Mesenchymal stem cell (in vitro differentiated cells and primary cell): Measurements from ENCODE around the gene APP.

Experiments used
- DNase-seq: peaks from one replicate; pipeline ENCODE4 v3.0.0-alpha.2; 2013
- H2AFZ ChIP-seq: one replicate; pipeline ENCODE4 v1.6.1; 2013; ENCODE audit warnings: low read depth, mild to moderate bottlenecking, control low read depth, inconsistent platforms, low read length, moderate library complexity
- H2AK5ac ChIP-seq: 2 replicates; pipeline ENCODE4 v1.6.1; 2013; ENCODE audit warnings: low read length, moderate library complexity, mild to moderate bottlenecking, inconsistent platforms; ENCODE audit not compliant: severe bottlenecking
- H2BK120ac ChIP-seq: one replicate; pipeline ENCODE4 v1.6.1; 2013; ENCODE audit warnings: low read depth, mild to moderate bottlenecking, inconsistent platforms, low read length, moderate library complexity
- H2BK12ac ChIP-seq, 2 experiments: one replicate each; pipeline ENCODE4 v1.6.1; 2013; ENCODE audit warnings: inconsistent platforms in 2 of 2, low read length in 2 of 2, mild to moderate bottlenecking in 2 of 2, moderate library complexity in 2 of 2, control low read depth in 1 of 2
- H2BK15ac ChIP-seq: one replicate; pipeline ENCODE4 v1.6.1; 2013; ENCODE audit warnings: mild to moderate bottlenecking, low read depth, inconsistent platforms; ENCODE audit not compliant: poor library complexity, severe bottlenecking
- H2BK5ac ChIP-seq: 2 replicates; pipeline ENCODE4 v1.6.1; 2013; ENCODE audit warnings: low read depth, mild to moderate bottlenecking, low read length, control low read depth, inconsistent platforms; ENCODE audit not compliant: poor library complexity, severe bottlenecking
- H3K14ac ChIP-seq, 2 experiments: one replicate each; pipeline ENCODE4 v1.6.1; 2013; ENCODE audit warnings: inconsistent platforms in 2 of 2, low read length in 2 of 2, control low read depth in 1 of 2, mild to moderate bottlenecking in 1 of 2, moderate library complexity in 1 of 2
- H3K18ac ChIP-seq, 2 experiments: one replicate each; pipeline ENCODE4 v1.6.1; 2013; ENCODE audit warnings: inconsistent platforms in 2 of 2, low read length in 2 of 2, control low read depth in 1 of 2, low read depth in 1 of 2, mild to moderate bottlenecking in 1 of 2
- H3K23ac ChIP-seq, 2 experiments: one replicate each; pipeline ENCODE4 v1.6.1; 2013; ENCODE audit warnings: inconsistent platforms in 2 of 2, low read length in 2 of 2, mild to moderate bottlenecking in 2 of 2, moderate library complexity in 2 of 2, control low read depth in 1 of 2
- H3K27ac ChIP-seq: 2 replicates; pipeline ENCODE4 v1.5.1; 2013; ENCODE audit warnings: mild to moderate bottlenecking, moderate library complexity, low read length, control low read depth, inconsistent platforms; ENCODE audit not compliant: poor library complexity, severe bottlenecking
- H3K27me3 ChIP-seq, 2 experiments: 2 replicates each; pipeline versions ENCODE4 v1.6.1 to v1.7.0; 2013; ENCODE audit warnings: low read length in 2 of 2, mild to moderate bottlenecking in 2 of 2, moderate library complexity in 2 of 2, control low read depth in 1 of 2, inconsistent platforms in 1 of 2; ENCODE audit not compliant: control insufficient read depth in 1 of 2, insufficient read depth in 1 of 2
- H3K36me3 ChIP-seq, 2 experiments: 2 replicates each; pipeline versions ENCODE4 v1.6.1 to v1.7.0; 2013; ENCODE audit warnings: low read length in 2 of 2, control low read depth in 1 of 2, inconsistent platforms in 1 of 2, low read depth in 1 of 2, mild to moderate bottlenecking in 1 of 2; ENCODE audit not compliant: insufficient read depth in 2 of 2, control insufficient read depth in 1 of 2
- H3K4ac ChIP-seq, 2 experiments: one replicate each; pipeline ENCODE4 v1.6.1; 2013; ENCODE audit warnings: inconsistent platforms in 2 of 2, low read length in 2 of 2, mild to moderate bottlenecking in 2 of 2, moderate library complexity in 2 of 2, control low read depth in 1 of 2, low read depth in 1 of 2
- H3K4me1 ChIP-seq: 2 replicates; pipeline ENCODE4 v1.6.1; 2013; ENCODE audit warnings: low read depth, low read length, control low read depth; ENCODE audit not compliant: control insufficient read depth, insufficient read depth
- H3K4me2 ChIP-seq: 2 replicates; pipeline ENCODE4 v1.6.1; 2013; ENCODE audit warnings: low read length, mild to moderate bottlenecking, inconsistent platforms; ENCODE audit not compliant: poor library complexity, severe bottlenecking
- H3K4me3 ChIP-seq, 2 experiments: 2 replicates each; pipeline versions ENCODE4 v1.5.1 to v1.7.0; 2013; ENCODE audit warnings: low read length in 2 of 2, mild to moderate bottlenecking in 2 of 2, control low read depth in 1 of 2, low read depth in 1 of 2; ENCODE audit not compliant: insufficient read depth in 1 of 2
- H3K79me1 ChIP-seq: replicated peaks from 2 replicates; pipeline ENCODE4 v1.6.1; 2013; ENCODE audit warnings: mild to moderate bottlenecking, control low read depth, low read length, inconsistent platforms; ENCODE audit not compliant: poor library complexity, severe bottlenecking
- H3K9ac ChIP-seq: 2 replicates; pipeline ENCODE4 v1.7.0; 2013; ENCODE audit warnings: mild to moderate bottlenecking, low read length, moderate library complexity
- H3K9me3 ChIP-seq: 2 replicates; pipeline ENCODE4 v1.7.0; 2013; ENCODE audit warnings: mild to moderate bottlenecking, low read length; ENCODE audit not compliant: control insufficient read depth
- H4K8ac ChIP-seq: one replicate; pipeline ENCODE4 v1.6.1; 2013; ENCODE audit warnings: inconsistent platforms, mild to moderate bottlenecking, low read length, moderate library complexity
- H4K91ac ChIP-seq: one replicate; pipeline ENCODE4 v1.6.1; 2013; ENCODE audit warnings: mild to moderate bottlenecking, low read length, inconsistent platforms
- WGBS: methylation state at CpG from one replicate; pipeline ENCODE4 v1.1.7; 2013; ENCODE audit warnings: mixed read lengths; 5-methylcytosine and 5-hydroxymethylcytosine counted together

The APP gene

GRCh38 chr21:26126168-26126553 lies 44.4 kb downstream of the APP start:
- Histone ChIP-seq H3K4me3 (no peak overlapping the region), H2AFZ (no peak overlapping the region), H3K4me2 (no peak overlapping the region), H2BK5ac (no peak overlapping the region), H3K18ac (no peak overlapping the region), H3K27ac (no peak overlapping the region), H3K79me1 (peaks cover 9% of the 10 kb centered on the region), H3K27me3 (no peaks in the 10 kb centered on the region), H4K91ac (no peak overlapping the region), H3K23ac (no peak overlapping the region), H4K8ac (no peak overlapping the region), H3K14ac (no peak overlapping the region), H3K36me3 (peaks cover 0 to 31% of the 10 kb centered on the region in 2 experiments), H3K4me1 (peaks cover 9% of the 10 kb centered on the region), H3K9ac (no peak overlapping the region), H2AK5ac (no peak overlapping the region), H2BK12ac (no peak overlapping the region), H2BK15ac (no peak overlapping the region), H3K9me3 (no peaks in the 10 kb centered on the region), H2BK120ac (no peak overlapping the region), H3K4ac (no peak overlapping the region)
- WGBS: 85% methylated on average over 3 of the region's 4 CpGs
- DNase-seq: no peak

GRCh38 chr21:26125433-26126167 lies 45.0 kb downstream of the APP start:
- Histone ChIP-seq H4K91ac (no peak overlapping the region), H3K18ac (peak overlapping the region in 1 of 2 experiments; percentile 59), H3K4me1 (peaks cover 11% of the 10 kb centered on the region), H2BK120ac (no peak overlapping the region), H3K14ac (no peak overlapping the region), H3K4me2 (no peak overlapping the region), H3K27ac (no peak overlapping the region), H3K23ac (no peak overlapping the region), H3K79me1 (peaks cover 13% of the 10 kb centered on the region), H4K8ac (no peak overlapping the region), H3K27me3 (no peaks in the 10 kb centered on the region), H3K4ac (no peak overlapping the region), H3K9ac (no peak overlapping the region), H2BK15ac (no peak overlapping the region), H2AFZ (no peak overlapping the region), H3K36me3 (peaks cover 0 to 30% of the 10 kb centered on the region in 2 experiments), H3K4me3 (no peak overlapping the region), H2AK5ac (no peak overlapping the region), H2BK5ac (no peak overlapping the region), H3K9me3 (no peaks in the 10 kb centered on the region), H2BK12ac (no peak overlapping the region)
- no peak for DNase-seq
- 45% methylated on average over 4 of the region's 8 CpGs for WGBS

- H2AK5ac ChIP-seq: peak overlapping the region; percentile 3
- H3K4me3 ChIP-seq: no peak overlapping the region
- H2BK12ac ChIP-seq: peak overlapping the region; percentile 14 to 61
- H3K4me2 ChIP-seq: no peak overlapping the region
- H2BK5ac ChIP-seq: no peak overlapping the region
- H2BK15ac ChIP-seq: no peak overlapping the region
- H3K18ac ChIP-seq: peak overlapping the region; percentile 1 to 25
- H3K4ac ChIP-seq: no peak overlapping the region
- H2AFZ ChIP-seq: no peak overlapping the region
- peaks cover 13% of the 10 kb centered on the region for H3K79me1 ChIP-seq
- no peak overlapping the region for H2BK120ac ChIP-seq
- no peaks in the 10 kb centered on the region for H3K9me3 ChIP-seq
- H3K23ac ChIP-seq: no peak overlapping the region
- 79% methylated on average over 7 of the region's 7 CpGs for WGBS
- no peak overlapping the region for H3K27ac ChIP-seq
- H3K9ac ChIP-seq: peak overlapping the region; percentile 60
- peaks cover 0 to 23% of the 10 kb centered on the region in 2 experiments for H3K36me3 ChIP-seq
- no peak for DNase-seq
- H4K91ac ChIP-seq: no peak overlapping the region
- no peak overlapping the region for H4K8ac ChIP-seq
- no peak overlapping the region for H3K14ac ChIP-seq
- peaks cover 9% of the 10 kb centered on the region for H3K4me1 ChIP-seq
- H3K27me3 ChIP-seq: no peaks in the 10 kb centered on the region
Observed at GRCh38 chr21:26124896-26125295, 45.7 kb downstream of the APP start.

- no peak overlapping the region for H3K27ac ChIP-seq
- no peak overlapping the region for H2BK12ac ChIP-seq
- H2AFZ ChIP-seq: no peak overlapping the region
- no peak overlapping the region for H3K23ac ChIP-seq
- no peak overlapping the region for H2BK15ac ChIP-seq
- H3K27me3 ChIP-seq: no peaks in the 10 kb centered on the region
- peak; percentile 64 for DNase-seq
- no peak overlapping the region for H2BK5ac ChIP-seq
- H3K36me3 ChIP-seq: peaks cover 0 to 20% of the 10 kb centered on the region in 2 experiments
- H3K4me2 ChIP-seq: no peak overlapping the region
- H3K4ac ChIP-seq: no peak overlapping the region
- no peak overlapping the region for H4K91ac ChIP-seq
- H3K14ac ChIP-seq: no peak overlapping the region
- peak overlapping the region; percentile 60 for H3K9ac ChIP-seq
- no peak overlapping the region for H3K4me3 ChIP-seq
- no peak overlapping the region for H3K18ac ChIP-seq
- H2BK120ac ChIP-seq: no peak overlapping the region
- H3K79me1 ChIP-seq: peaks cover 14% of the 10 kb centered on the region
- peaks cover 9% of the 10 kb centered on the region for H3K4me1 ChIP-seq
- H3K9me3 ChIP-seq: no peaks in the 10 kb centered on the region
- no peak overlapping the region for H4K8ac ChIP-seq
- H2AK5ac ChIP-seq: no peak overlapping the region
- 89% methylated on average over 2 of the region's 4 CpGs for WGBS
Observed at GRCh38 chr21:26124421-26124833, 46.1 kb downstream of the APP start.
